Measurements from ENCODE around the gene DNAJC7.

DNAJC7 gene

DNA sequence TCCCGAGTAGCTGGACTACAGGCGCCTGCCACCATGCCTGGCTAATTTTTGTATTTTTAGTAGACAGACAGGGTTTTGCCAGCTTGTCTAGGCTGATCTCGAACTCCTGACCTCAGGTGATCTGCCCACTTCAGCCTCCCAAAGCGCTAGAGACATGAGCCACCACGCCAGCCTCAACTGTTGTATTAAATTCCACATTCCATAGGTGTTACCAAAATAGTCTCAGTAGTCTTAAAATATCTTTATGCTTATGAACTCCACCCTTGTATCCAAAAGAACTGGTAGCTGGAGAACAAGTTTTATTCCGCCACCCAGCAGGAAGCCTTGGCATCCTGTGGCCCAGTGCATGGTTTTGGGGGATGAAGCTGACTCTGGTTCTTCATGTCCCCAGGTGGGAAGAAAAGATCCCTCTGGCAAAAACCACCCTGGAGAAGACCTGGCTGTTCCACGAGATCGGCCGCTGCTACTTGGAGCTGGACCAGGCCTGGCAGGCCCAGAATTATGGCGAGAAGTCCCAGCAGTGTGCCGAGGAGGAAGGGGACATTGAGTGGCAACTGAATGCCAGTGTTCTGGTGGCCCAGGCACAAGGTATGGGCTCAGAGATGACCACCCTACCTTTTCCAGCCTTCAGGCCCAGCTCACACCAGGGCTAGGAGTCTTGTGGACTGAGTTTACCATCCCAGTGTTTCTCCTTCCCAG, 68.3 kb downstream of the DNAJC7 start:
- Histone ChIP-seq H3K4ac (ENCODE audit: low read depth, low read length) (no peak overlapping the region), H4K8ac (ENCODE audit: low read depth, low read length) (no peak overlapping the region), H2AK5ac (ENCODE audit: low read length) (no peak overlapping the region), H3K27ac (ENCODE audit: low read depth, low read length) (no peak overlapping the region), H3K14ac (ENCODE audit: low read length) (no peak overlapping the region), H3K23ac (ENCODE audit: low read length) (no peak overlapping the region), H3K18ac (ENCODE audit: low read length) (no peak overlapping the region), H2BK120ac (ENCODE audit: insufficient read depth, low read length, poor library complexity) (no peak overlapping the region), H3K9me3 (ENCODE audit: insufficient read depth, low read depth, low read length) (no peaks in the 10 kb centered on the region), H3K27me3 (ENCODE audit: insufficient read depth, low read length) (no peaks in the 10 kb centered on the region), H3K4me3 (ENCODE audit: low read depth, low read length) (no peak overlapping the region), H3K36me3 (ENCODE audit: control insufficient read depth in 1 of 2, insufficient read depth in 2 of 2, low read length in 2 of 2) (no peaks in the 10 kb centered on the region), H4K91ac (ENCODE audit: low read depth, low read length) (no peak overlapping the region), H2BK12ac (ENCODE audit: low read length) (no peak overlapping the region), H3K9ac (ENCODE audit: low read length) (no peak overlapping the region), H4K12ac (ENCODE audit: low read depth, low read length) (no peak overlapping the region), H2AFZ (ENCODE audit: insufficient read depth, low read length, poor library complexity) (no peak overlapping the region), H2BK5ac (ENCODE audit: low read depth, low read length, poor library complexity) (no peak overlapping the region), H3K4me1 (ENCODE audit: control insufficient read depth in 1 of 2, insufficient read depth in 2 of 2, low read length in 2 of 2) (no peaks in the 10 kb centered on the region), H3K4me2 (ENCODE audit: low read length) (no peak overlapping the region), H3K79me2 (ENCODE audit: control insufficient read depth, insufficient read depth, low read length, poor library complexity) (no peaks in the 10 kb centered on the region), H3K79me1 (ENCODE audit: low read length) (no peaks in the 10 kb centered on the region)
- no peak for DNase-seq
- no CpG with 5 or more reads among the region's 11 CpGs for WGBS (ENCODE audit: extremely low coverage, insufficient coverage, insufficient read length)

GRCh38 chr17:41944943-41945342, 72.3 kb downstream of the DNAJC7 start:
- H2BK120ac ChIP-seq (ENCODE audit: insufficient read depth, low read length, poor library complexity): no peak overlapping the region
- H4K91ac ChIP-seq (ENCODE audit: low read depth, low read length): no peak overlapping the region
- no peaks in the 10 kb centered on the region for H3K79me1 ChIP-seq (ENCODE audit: low read length)
- WGBS (ENCODE audit: extremely low coverage, insufficient coverage, insufficient read length): no CpG with 5 or more reads among the region's 3 CpGs
- H3K4me3 ChIP-seq (ENCODE audit: low read depth, low read length): no peak overlapping the region
- no peaks in the 10 kb centered on the region for H3K79me2 ChIP-seq (ENCODE audit: control insufficient read depth, insufficient read depth, low read length, poor library complexity)
- H2AK5ac ChIP-seq (ENCODE audit: low read length): no peak overlapping the region
- no peak overlapping the region for H3K23ac ChIP-seq (ENCODE audit: low read length)
- no peak overlapping the region for H3K4ac ChIP-seq (ENCODE audit: low read depth, low read length)
- peaks cover 0 to 2% of the 10 kb centered on the region in 2 experiments for H3K4me1 ChIP-seq (ENCODE audit: control insufficient read depth in 1 of 2, insufficient read depth in 2 of 2, low read length in 2 of 2)
- no peaks in the 10 kb centered on the region for H3K9me3 ChIP-seq (ENCODE audit: insufficient read depth, low read depth, low read length)
- no peak overlapping the region for H2BK5ac ChIP-seq (ENCODE audit: low read depth, low read length, poor library complexity)
- H2AFZ ChIP-seq (ENCODE audit: insufficient read depth, low read length, poor library complexity): no peak overlapping the region
- no peak overlapping the region for H3K14ac ChIP-seq (ENCODE audit: low read length)
- H3K27ac ChIP-seq (ENCODE audit: low read depth, low read length): no peak overlapping the region
- H3K18ac ChIP-seq (ENCODE audit: low read length): no peak overlapping the region
- no peaks in the 10 kb centered on the region for H3K27me3 ChIP-seq (ENCODE audit: insufficient read depth, low read length)
- H3K9ac ChIP-seq (ENCODE audit: low read length): no peak overlapping the region
- H3K36me3 ChIP-seq (ENCODE audit: control insufficient read depth in 1 of 2, insufficient read depth in 2 of 2, low read length in 2 of 2): no peaks in the 10 kb centered on the region
- no peak overlapping the region for H4K12ac ChIP-seq (ENCODE audit: low read depth, low read length)
- H2BK12ac ChIP-seq (ENCODE audit: low read length): no peak overlapping the region
- no peak overlapping the region for H3K4me2 ChIP-seq (ENCODE audit: low read length)
- H4K8ac ChIP-seq (ENCODE audit: low read depth, low read length): no peak overlapping the region
- no peak for DNase-seq

GRCh38 chr17:41943492-41943891, 73.7 kb downstream of the DNAJC7 start:
- no peak overlapping the region for H3K14ac ChIP-seq (ENCODE audit: low read length)
- H3K4me1 ChIP-seq (ENCODE audit: control insufficient read depth in 1 of 2, insufficient read depth in 2 of 2, low read length in 2 of 2): peaks cover 0 to 2% of the 10 kb centered on the region in 2 experiments
- no peak overlapping the region for H2AFZ ChIP-seq (ENCODE audit: insufficient read depth, low read length, poor library complexity)
- WGBS (ENCODE audit: extremely low coverage, insufficient coverage, insufficient read length): no CpG with 5 or more reads among the region's 3 CpGs
- H2AK5ac ChIP-seq (ENCODE audit: low read length): no peak overlapping the region
- no peaks in the 10 kb centered on the region for H3K27me3 ChIP-seq (ENCODE audit: insufficient read depth, low read length)
- no peak overlapping the region for H3K4ac ChIP-seq (ENCODE audit: low read depth, low read length)
- H3K79me2 ChIP-seq (ENCODE audit: control insufficient read depth, insufficient read depth, low read length, poor library complexity): no peaks in the 10 kb centered on the region
- peaks cover 2% of the 10 kb centered on the region for H3K9me3 ChIP-seq (ENCODE audit: insufficient read depth, low read depth, low read length)
- no peak overlapping the region for H2BK12ac ChIP-seq (ENCODE audit: low read length)
- no peak overlapping the region for H4K8ac ChIP-seq (ENCODE audit: low read depth, low read length)
- H3K79me1 ChIP-seq (ENCODE audit: low read length): no peaks in the 10 kb centered on the region
- H2BK120ac ChIP-seq (ENCODE audit: insufficient read depth, low read length, poor library complexity): no peak overlapping the region
- no peak overlapping the region for H3K9ac ChIP-seq (ENCODE audit: low read length)
- H4K91ac ChIP-seq (ENCODE audit: low read depth, low read length): no peak overlapping the region
- H3K36me3 ChIP-seq (ENCODE audit: control insufficient read depth in 1 of 2, insufficient read depth in 2 of 2, low read length in 2 of 2): no peaks in the 10 kb centered on the region
- peak; percentile 67 to 72 for DNase-seq
- no peak overlapping the region for H3K23ac ChIP-seq (ENCODE audit: low read length)
- no peak overlapping the region for H3K4me3 ChIP-seq (ENCODE audit: low read depth, low read length)
- no peak overlapping the region for H3K27ac ChIP-seq (ENCODE audit: low read depth, low read length)
- no peak overlapping the region for H4K12ac ChIP-seq (ENCODE audit: low read depth, low read length)
- H3K4me2 ChIP-seq (ENCODE audit: low read length): no peak overlapping the region
- H3K18ac ChIP-seq (ENCODE audit: low read length): no peak overlapping the region
- no peak overlapping the region for H2BK5ac ChIP-seq (ENCODE audit: low read depth, low read length, poor library complexity)

DNA sequence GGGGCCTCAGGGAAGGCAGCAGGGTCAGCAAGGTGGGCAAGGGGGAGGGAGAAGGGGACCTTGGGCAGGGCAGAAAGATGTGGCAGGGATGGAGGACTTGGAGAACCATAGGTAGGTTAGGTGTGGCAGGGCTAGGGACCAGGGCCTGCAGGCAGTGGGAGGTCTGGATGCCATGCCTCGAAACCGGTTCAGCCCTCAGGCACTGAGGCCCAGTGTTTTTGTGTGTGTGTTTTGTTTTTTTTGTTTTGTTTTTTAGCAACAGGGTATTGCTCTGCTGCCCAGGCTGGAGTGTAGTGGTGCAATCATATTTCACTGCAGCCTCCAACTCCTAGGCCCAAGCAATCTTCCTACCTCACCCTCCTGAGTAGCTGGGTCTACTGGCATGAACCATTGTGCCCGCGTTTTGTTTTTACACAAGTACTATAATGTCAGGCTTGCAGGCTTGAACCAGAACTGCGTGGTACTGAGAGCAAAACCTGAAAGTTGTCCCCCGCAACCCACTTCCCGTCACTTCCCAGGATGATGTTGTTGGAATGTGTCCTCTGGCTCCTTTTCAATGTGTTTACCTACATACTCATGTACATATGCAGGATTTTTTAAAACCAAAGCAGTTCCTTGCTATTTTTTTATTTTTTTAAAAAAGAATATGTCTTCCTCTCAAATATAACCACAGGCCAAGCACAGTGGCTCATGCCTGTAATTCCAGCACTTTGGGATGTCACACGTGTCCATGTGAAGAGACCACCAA, 74.4 kb downstream of the DNAJC7 start:
- Histone ChIP-seq H4K8ac (ENCODE audit: low read depth, low read length) (no peak overlapping the region), H2AK5ac (ENCODE audit: low read length) (no peak overlapping the region), H3K9ac (ENCODE audit: low read length) (no peak overlapping the region), H2BK120ac (ENCODE audit: insufficient read depth, low read length, poor library complexity) (no peak overlapping the region), H3K4ac (ENCODE audit: low read depth, low read length) (no peak overlapping the region), H3K9me3 (ENCODE audit: insufficient read depth, low read depth, low read length) (peaks cover 2% of the 10 kb centered on the region), H3K79me2 (ENCODE audit: control insufficient read depth, insufficient read depth, low read length, poor library complexity) (no peaks in the 10 kb centered on the region), H3K4me3 (ENCODE audit: low read depth, low read length) (no peak overlapping the region), H3K27me3 (ENCODE audit: insufficient read depth, low read length) (no peaks in the 10 kb centered on the region), H3K18ac (ENCODE audit: low read length) (no peak overlapping the region), H3K36me3 (ENCODE audit: control insufficient read depth in 1 of 2, insufficient read depth in 2 of 2, low read length in 2 of 2) (no peaks in the 10 kb centered on the region), H4K91ac (ENCODE audit: low read depth, low read length) (no peak overlapping the region), H3K23ac (ENCODE audit: low read length) (no peak overlapping the region), H2BK12ac (ENCODE audit: low read length) (no peak overlapping the region), H3K4me1 (ENCODE audit: control insufficient read depth in 1 of 2, insufficient read depth in 2 of 2, low read length in 2 of 2) (peaks cover 0 to 2% of the 10 kb centered on the region in 2 experiments), H2AFZ (ENCODE audit: insufficient read depth, low read length, poor library complexity) (no peak overlapping the region), H3K79me1 (ENCODE audit: low read length) (no peaks in the 10 kb centered on the region), H3K14ac (ENCODE audit: low read length) (no peak overlapping the region), H4K12ac (ENCODE audit: low read depth, low read length) (no peak overlapping the region), H3K4me2 (ENCODE audit: low read length) (no peak overlapping the region), H2BK5ac (ENCODE audit: low read depth, low read length, poor library complexity) (no peak overlapping the region), H3K27ac (ENCODE audit: low read depth, low read length) (no peak overlapping the region)
- DNase-seq: peak; percentile 93 to 97
- no CpG with 5 or more reads among the region's 8 CpGs for WGBS (ENCODE audit: extremely low coverage, insufficient coverage, insufficient read length)

Data from trophoblast cell (in vitro differentiated cells and primary cell).